Measurements from ENCODE around the gene AKAP12. TPM values are rescaled to one million over a fixed set of nuclear protein-coding genes. Genes with fewer than 3 reads are reported as not detected.

AKAP12 gene
- total RNA-seq, 1 donor from 2014 or later: 53.9 TPM

GRCh38 chr6:151269321-151269995, 29.7 kb downstream of the AKAP12 start:
- Histone ChIP-seq H3K27ac (no peak overlapping the region), H3K4me1 (no peaks in the 10 kb centered on the region)

GRCh38 chr6:151275121-151275520, 35.4 kb downstream of the AKAP12 start:
- intact Hi-C loops (cut with DNase I): no loop called here
- H3K27ac ChIP-seq: no peak overlapping the region
- H3K27me3 ChIP-seq: no peaks in the 10 kb centered on the region
- TF ChIP-seq CTCF (IDR thresholded peaks at IDR 0.05): no peak
- H3K4me1 ChIP-seq: no peaks in the 10 kb centered on the region
- DNase-seq (ENCODE audit: low spot score in 2 of 2): no peak
- no peak overlapping the region for H3K4me3 ChIP-seq
- no peaks in the 10 kb centered on the region for H3K9me3 ChIP-seq
- no peaks in the 10 kb centered on the region for H3K36me3 ChIP-seq

More at GRCh38 chr6:151269321-151269995, 29.7 kb downstream of the AKAP12 start:
- intact Hi-C loops (cut with DNase I): no loop called here
- no peak for TF ChIP-seq CTCF (IDR thresholded peaks at IDR 0.05)
- no peak overlapping the region for H3K4me3 ChIP-seq
- no peak for DNase-seq (ENCODE audit: low spot score in 2 of 2)
- no peaks in the 10 kb centered on the region for H3K9me3 ChIP-seq
- H3K36me3 ChIP-seq: no peaks in the 10 kb centered on the region
- no peaks in the 10 kb centered on the region for H3K27me3 ChIP-seq

GRCh38 chr6:151275566-151275965, 35.8 kb downstream of the AKAP12 start:
- Histone ChIP-seq H3K4me3 (no peak overlapping the region), H3K27ac (no peak overlapping the region), H3K36me3 (no peaks in the 10 kb centered on the region), H3K27me3 (no peaks in the 10 kb centered on the region), H3K4me1 (no peaks in the 10 kb centered on the region), H3K9me3 (no peaks in the 10 kb centered on the region)
- no peak for TF ChIP-seq CTCF (IDR thresholded peaks at IDR 0.05)
- intact Hi-C loops (cut with DNase I): no loop called here
- no peak for DNase-seq (ENCODE audit: low spot score in 2 of 2)

- DNase-seq (ENCODE audit: low spot score in 2 of 2): peak in 1 of 2 donors; percentile 67
- H3K27ac ChIP-seq: no peak overlapping the region
- no peaks in the 10 kb centered on the region for H3K4me1 ChIP-seq
Measured at GRCh38 chr6:151276112-151276740, 36.5 kb downstream of the AKAP12 start.

GRCh38 chr6:151279891-151280290, 40.1 kb downstream of the AKAP12 start:
- Histone ChIP-seq H3K27me3 (no peaks in the 10 kb centered on the region), H3K4me1 (no peaks in the 10 kb centered on the region), H3K4me3 (no peak overlapping the region), H3K9me3 (no peaks in the 10 kb centered on the region), H3K36me3 (no peaks in the 10 kb centered on the region), H3K27ac (no peak overlapping the region)
- DNase-seq (ENCODE audit: low spot score in 2 of 2): no peak
- TF ChIP-seq CTCF (IDR thresholded peaks at IDR 0.05): no peak
- intact Hi-C loops (cut with DNase I): no loop called here

More at GRCh38 chr6:151276112-151276740, 36.5 kb downstream of the AKAP12 start:
- intact Hi-C loops (cut with DNase I): no loop called here
- H3K27me3 ChIP-seq: no peaks in the 10 kb centered on the region
- no peak overlapping the region for H3K4me3 ChIP-seq
- no peaks in the 10 kb centered on the region for H3K36me3 ChIP-seq
- TF ChIP-seq CTCF (IDR thresholded peaks at IDR 0.05): no peak
- H3K9me3 ChIP-seq: no peaks in the 10 kb centered on the region
